OCI-LY7 (cell line): ENCODE measurements around the gene NTM.

ENCODE experiments used
- EZH2phosphoT487 ChIP-seq: fragments of 200-600 bp; sonication (generic); IDR thresholded peaks from 2 replicates; pipeline ENCODE4 v1.6.1; 2018; ENCODE audit warnings: low read depth, borderline replicate concordance, mild to moderate bottlenecking, mixed run types, antibody characterized with exemption, low read length, moderate library complexity, mixed read lengths
- TF ChIP-seq, protein P1 (sequence below): fragments of 200-600 bp; sonication (generic); conservative IDR thresholded peaks from 2 replicates; pipeline ENCODE4 v1.5.1; 2014; ENCODE audit warnings: mild to moderate bottlenecking, antibody characterized with exemption, low read length, moderate library complexity, mixed read lengths

DNA sequence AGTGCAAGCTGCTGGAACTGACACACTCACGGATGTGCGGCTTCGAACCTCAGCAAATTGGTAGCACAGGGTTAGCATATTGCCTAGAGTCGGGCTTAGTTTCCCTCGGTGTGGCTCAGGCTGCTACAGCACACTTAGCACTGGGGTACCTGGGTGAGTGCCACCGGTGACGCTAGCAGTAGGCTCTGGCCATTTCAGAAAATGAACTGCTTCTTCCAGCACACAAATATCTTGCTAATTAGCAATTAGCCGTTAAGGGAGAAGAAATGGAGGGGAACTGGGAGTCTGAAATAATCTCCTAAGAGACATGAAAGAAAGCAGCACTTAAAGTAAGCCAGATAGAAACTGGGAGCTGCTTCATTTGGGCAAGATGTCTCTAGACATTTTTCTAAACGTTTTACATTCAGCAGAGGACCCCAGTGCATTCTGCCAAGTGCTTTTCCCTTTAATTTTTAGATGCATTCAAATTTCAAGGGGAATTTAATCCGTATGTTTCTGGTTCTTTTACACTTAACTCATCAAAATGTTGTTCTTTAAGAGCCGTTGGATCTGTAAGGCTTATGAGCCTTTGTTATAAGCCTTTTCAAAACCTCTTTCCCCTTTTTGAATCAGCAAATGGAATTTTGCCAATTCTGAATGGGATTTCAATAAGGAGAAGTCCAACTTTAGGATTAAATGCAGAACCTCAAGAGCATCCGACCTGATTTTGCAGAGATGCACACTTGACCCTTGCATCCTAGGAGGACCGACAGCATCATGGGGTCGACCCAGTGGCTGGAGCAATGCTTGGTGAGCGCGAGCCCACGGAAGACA, 708.1 kb downstream of the NTM start:
- TF ChIP-seq, protein P1, sequence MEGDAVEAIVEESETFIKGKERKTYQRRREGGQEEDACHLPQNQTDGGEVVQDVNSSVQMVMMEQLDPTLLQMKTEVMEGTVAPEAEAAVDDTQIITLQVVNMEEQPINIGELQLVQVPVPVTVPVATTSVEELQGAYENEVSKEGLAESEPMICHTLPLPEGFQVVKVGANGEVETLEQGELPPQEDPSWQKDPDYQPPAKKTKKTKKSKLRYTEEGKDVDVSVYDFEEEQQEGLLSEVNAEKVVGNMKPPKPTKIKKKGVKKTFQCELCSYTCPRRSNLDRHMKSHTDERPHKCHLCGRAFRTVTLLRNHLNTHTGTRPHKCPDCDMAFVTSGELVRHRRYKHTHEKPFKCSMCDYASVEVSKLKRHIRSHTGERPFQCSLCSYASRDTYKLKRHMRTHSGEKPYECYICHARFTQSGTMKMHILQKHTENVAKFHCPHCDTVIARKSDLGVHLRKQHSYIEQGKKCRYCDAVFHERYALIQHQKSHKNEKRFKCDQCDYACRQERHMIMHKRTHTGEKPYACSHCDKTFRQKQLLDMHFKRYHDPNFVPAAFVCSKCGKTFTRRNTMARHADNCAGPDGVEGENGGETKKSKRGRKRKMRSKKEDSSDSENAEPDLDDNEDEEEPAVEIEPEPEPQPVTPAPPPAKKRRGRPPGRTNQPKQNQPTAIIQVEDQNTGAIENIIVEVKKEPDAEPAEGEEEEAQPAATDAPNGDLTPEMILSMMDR = no peak
- TF ChIP-seq EZH2phosphoT487 = no peak
